Activated CD8-positive, alpha-beta memory T cell treated with anti-CD3 and anti-CD28 coated beads, Interleukin-2, amount 50 U/mL, for 1 hour (primary cell): Measurements from ENCODE around the gene CYB5B.

Experiments used
- DNase-seq: peaks from one replicate; pipeline ENCODE4 v3.0.0-alpha.2; 2020; ENCODE audit errors: extremely low read depth

Gene CYB5B

GRCh38 chr16:69485816-69486215, 61.4 kb downstream of the CYB5B start:
- DNase-seq, result no peak

- DNase-seq, result no peak
Measured at GRCh38 chr16:69486272-69486671, 61.9 kb downstream of the CYB5B start.

GRCh38 chr16:69486724-69487123, 62.3 kb downstream of the CYB5B start:
- no peak for DNase-seq

GRCh38 chr16:69490707-69491324, 66.4 kb downstream of the CYB5B start:
- no peak for DNase-seq

DNA sequence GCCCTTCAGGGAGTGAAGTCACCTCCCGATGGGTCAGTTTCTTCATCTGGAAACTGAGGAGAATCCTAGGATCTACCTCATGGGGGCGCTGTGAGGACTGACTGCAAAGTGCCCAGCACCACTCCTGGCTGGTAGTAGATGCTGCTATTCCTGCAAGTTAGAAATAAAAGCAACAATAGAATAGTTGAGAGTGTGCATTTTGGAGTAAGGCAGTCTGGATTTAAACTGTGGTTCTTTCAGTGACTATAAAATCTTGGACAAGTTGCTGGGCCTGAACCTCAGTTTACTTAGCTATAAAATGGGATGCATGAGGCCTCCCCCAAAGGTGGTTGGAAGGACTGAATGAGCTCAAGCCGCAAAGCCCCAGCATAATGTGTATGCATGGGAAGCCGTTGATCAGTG, 70.6 kb downstream of the CYB5B start:
- DNase-seq, result no peak

DNA sequence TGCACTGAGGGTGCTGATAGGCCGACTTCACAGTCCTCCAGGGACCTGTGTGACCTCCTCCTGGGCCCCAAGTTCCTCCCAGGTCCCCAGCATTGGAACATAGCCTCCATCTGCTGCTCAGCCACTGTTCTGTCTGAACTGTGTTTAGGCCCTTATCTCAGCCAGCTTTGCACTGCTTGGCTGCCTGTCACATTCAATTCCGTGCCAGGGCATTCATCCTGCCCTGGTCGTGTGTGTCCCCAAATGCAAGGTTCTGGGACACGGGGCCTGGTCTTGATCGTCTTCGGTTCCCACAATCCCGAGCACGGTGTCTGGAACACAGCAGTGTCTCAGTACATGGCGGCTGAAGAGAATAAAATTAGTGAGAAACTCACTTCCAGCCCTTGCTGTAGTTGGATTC, 71.4 kb downstream of the CYB5B start:
- DNase-seq, result no peak

- DNase-seq, result no peak
Measured at GRCh38 chr16:69496376-69496775, 72.0 kb downstream of the CYB5B start.

DNA sequence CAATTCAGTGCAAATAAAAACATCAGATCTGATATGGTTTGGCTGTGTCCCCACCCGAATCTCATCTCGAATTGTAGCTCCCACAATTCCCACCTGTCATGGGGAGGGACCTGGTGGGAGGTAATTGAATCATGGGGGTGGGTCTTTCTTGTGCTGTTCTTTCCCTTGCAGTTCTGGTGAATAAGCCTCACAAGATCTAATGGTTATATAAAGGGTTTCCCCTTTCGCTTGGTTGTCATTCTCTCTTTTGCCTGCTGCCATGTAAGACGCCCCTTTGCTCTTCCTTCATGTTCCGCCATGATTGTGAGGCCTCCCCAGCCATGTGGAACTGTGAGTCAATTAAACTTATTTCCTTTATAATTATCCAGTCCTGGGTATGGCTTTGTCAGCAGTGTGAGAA, 72.5 kb downstream of the CYB5B start:
- no peak for DNase-seq

GRCh38 chr16:69497876-69498596, 73.6 kb downstream of the CYB5B start:
- no peak for DNase-seq

GRCh38 chr16:69498926-69499325, 74.5 kb downstream of the CYB5B start:
- no peak for DNase-seq

DNA sequence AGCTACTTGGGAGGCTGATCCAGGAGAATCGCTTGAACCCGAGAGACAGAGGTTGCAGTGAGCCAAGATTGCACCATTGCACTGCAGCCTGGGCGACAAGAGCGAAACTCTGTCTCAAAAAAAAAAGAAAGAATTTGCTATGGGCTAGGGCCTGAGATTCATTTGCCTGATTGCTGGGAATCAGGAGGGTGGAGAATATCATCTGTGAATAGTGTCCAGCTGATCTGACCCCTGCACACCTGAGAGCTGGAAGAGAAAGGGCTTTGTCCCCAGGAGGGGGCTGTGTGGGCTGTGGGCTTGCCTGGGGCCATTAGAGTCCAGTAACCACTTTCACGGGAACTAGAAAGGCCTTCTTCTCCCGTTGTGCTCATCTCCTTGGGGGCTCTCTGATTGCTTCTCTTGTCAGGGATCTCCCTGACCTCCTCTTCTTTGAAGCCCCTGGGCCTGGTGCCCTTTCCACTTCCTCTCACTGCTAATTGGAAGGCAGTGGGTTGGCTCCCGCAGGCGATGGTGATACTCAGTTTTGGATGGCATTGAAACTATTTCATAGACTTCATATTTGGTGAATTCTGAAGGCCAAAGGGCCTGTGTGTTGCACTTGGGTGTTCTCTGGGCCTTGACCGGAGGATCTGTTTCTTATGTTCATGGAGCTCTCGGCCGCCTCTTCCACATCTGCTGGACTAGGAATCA, 75.3 kb downstream of the CYB5B start:
- no peak for DNase-seq

DNA sequence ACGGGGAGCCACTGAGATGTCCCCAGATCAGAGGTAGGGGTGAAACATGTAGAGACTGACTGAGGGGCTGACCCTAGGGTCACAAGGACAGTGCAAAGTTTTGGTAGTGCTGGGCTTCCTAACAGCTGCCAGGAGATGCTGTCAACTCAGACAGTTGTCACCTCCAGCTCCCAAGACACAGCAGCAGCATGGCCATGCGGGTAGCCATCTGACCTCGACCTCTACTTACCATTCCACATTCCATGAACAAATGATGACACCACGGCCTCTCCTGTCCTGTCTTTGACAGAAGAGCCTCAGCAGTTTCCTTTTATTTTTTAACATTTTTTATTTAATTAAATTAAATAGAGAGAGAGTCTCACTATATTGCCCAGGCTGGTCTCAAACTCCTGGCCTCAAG, 76.1 kb downstream of the CYB5B start:
- DNase-seq, result no peak

- no peak for DNase-seq
Measured at GRCh38 chr16:69501956-69502745, 77.7 kb downstream of the CYB5B start.

DNA sequence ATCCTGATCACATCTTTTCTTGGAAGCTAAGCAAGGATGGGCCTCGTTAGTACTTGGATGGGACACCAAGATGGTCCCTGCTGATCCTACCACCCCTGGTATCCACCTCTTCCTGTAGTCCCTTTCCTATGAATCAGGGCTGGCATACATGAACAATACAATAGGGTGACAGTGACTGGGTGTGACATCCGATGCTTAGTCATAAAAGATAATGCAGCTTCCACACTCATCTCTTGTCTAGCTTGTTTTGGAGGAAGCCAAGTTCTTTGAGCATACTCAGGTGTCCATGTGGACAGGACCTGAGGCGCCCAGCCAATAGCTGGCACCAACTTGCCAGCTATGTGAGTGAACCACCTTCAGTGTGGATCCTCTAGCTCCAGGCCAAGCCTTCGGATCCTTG, 78.8 kb downstream of the CYB5B start:
- no peak for DNase-seq

DNA sequence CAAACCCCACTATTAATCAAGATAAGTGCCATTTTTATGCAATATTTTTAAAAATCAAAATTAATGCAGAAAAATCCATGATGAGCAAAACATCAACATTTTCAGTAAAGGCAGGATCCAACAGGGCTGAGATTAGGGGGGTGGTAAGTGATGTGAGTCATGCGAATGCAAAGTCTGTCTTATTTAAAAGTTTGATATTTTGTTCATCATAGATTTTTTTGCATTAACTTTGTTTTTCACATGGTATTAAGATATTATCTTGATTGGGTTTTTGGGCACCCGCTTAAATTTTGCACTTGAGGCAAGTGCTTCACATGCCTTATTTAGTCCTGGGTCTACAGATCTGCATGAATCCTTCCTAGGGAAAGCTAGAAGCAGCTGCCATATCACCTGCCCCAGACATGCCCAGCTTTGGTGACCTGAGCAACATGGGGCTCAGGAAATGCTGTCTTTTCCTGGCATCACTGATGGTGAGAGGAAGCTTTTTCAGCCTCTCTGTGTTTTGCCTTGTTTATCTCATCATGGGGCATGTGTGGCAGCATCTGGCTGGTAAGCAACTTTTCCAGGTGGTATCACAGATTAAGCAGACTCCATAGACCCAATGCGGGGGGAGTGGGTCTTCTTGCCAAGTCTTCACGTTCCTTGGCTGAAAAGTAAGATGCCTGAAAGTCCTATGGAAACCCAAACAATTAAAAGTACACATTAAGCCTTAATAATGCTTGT, 83.8 kb downstream of the CYB5B start:
- no peak for DNase-seq

GRCh38 chr16:69509125-69509524, 84.7 kb downstream of the CYB5B start:
- DNase-seq, result no peak

DNA sequence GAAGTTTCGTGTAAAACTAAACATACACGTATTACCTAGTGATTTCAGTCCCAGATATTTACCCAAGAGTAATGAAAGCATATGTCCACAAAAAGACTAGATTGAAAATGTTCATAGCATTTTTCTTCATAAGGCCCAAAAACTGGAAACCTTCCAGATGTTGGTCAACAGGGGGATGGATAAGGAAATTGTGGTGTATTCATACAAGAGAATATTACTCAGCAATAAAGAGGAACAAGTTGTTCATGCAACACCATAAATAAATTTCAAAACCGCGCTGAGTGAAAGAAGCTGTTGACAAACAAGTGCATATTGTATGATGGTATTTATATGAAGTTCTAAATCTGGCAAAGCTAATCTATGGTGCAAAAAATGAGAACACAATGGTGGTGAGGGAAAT, 87.2 kb downstream of the CYB5B start:
- no peak for DNase-seq

DNA sequence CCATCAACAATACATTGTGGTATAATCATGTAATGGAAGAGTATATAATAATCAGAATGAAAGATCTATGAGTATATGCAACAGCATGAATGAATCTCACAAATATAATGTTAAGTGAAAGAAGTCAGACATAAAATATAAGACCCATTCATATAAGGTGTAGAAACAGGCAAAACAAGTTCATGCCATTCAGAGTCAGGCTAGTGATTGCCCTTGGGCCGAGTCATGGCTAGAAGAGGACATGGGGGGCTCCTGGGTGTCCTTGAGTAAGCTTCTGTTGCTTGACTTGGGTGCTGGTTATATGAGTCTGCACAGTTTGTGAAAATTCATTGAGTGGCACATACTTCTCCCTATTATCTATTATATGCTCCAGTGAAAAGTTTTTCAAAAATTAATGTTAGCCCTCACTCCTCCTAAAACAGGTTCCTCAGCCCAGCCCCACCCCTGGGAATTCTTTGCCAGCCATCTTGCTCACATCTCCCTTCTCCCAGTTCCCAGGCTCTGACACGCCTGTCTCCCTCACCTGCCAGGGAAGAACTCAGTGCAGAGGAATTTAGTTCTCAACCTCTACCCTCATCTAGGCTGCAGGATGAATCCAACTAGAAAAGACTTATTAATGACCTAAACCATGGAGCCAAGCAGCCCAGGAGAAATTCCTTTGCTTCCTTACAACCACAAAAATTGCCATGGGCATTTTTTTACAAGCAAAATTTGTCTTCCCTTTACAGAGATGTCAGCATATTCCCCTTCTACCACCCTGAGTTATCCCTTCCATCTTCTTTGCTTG, 89.0 kb downstream of the CYB5B start:
- no peak for DNase-seq

- no peak for DNase-seq
Measured at GRCh38 chr16:69514356-69514755, 89.9 kb downstream of the CYB5B start.
